IMR-90 (cell line): ENCODE data around the gene MARS1.

Experiments
- CEBPB ChIP-seq: IDR thresholded peaks from 2 replicates; pipeline ENCODE4 v1.6.1; 2012; ENCODE audit warnings: low read depth, low read length, improper control_type of control experiment
- CTCF ChIP-seq: conservative IDR thresholded peaks from 2 replicates; pipeline ENCODE4 v1.5.1; 2012; ENCODE audit warnings: mild to moderate bottlenecking, low read depth, low read length, improper control_type of control experiment
- RAD21 ChIP-seq: IDR thresholded peaks from 2 replicates; pipeline ENCODE4 v1.6.1; 2012; ENCODE audit warnings: low read length, improper control_type of control experiment
- RCOR1 ChIP-seq: IDR thresholded peaks from 2 replicates; pipeline ENCODE4 v1.6.1; 2012; ENCODE audit warnings: mild to moderate bottlenecking, low read length, improper control_type of control experiment; ENCODE audit not compliant: insufficient replicate concordance

- no peak for TF ChIP-seq CTCF
- no peak for TF ChIP-seq CEBPB
- TF ChIP-seq RCOR1, result no peak
- no peak for TF ChIP-seq RAD21
These were observed 38.7 kb downstream of the MARS1 start for GRCh38 chr12:57526477-57527126.
